ENCODE results near the gene SMIM27.
"Not testable (repeated sequence)": the region's sequence is repeated elsewhere in the genome, so short reads cannot be mapped to it uniquely, and the experiment has no call there.

SMIM27 gene

DNA sequence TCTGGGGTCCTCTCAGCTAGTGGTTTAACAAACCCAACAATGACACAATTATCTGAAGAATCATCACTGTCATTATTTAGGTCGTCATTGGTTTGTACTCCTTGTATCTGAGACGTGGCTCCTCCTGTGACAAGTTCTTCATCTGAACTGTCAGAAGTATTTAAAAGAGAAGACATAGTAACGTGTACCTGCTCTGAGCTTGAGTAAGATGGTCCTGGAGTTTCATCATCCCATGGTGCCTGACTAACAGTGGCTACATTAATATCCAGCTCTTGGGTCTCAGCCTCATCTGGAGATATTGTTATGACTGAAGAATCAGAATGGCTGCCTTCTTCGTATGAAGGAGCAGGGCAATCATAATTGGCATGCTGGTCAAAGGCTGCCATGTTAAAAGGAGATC is 9.1 kb upstream of the SMIM27 start:
- H3K36me3 Mint-ChIP-seq (ENCODE audit: low read depth), result peaks cover 19% of the 10 kb centered on the region
- H3K4me3 Mint-ChIP-seq, result no peak overlapping the region
- peaks cover 11% of the 10 kb centered on the region for H3K4me1 Mint-ChIP-seq (ENCODE audit: low read depth)
- H3K27ac Mint-ChIP-seq, result no peak overlapping the region
- no peaks in the 10 kb centered on the region for H3K9me3 Mint-ChIP-seq
- no peaks in the 10 kb centered on the region for H3K27me3 Mint-ChIP-seq (ENCODE audit: low read depth)

DNA sequence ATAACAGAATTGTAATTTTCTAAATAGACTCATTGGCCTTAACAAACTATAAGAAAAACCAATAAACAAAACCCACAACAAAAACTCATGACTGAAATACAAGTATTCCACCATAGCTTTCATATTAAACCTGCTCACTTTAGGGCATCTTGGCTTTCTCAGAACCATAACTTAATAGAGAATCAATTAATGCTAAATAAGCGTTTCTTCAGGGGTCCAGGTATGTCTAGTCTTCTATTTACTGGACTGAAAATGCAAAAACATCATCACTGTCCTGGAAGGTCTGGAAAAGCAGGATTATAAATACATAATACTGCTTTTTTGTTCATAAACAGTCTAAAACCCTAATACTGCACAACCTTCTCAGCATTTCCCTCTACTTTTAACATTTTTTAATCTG is 6.2 kb upstream of the SMIM27 start:
- H3K4me1 Mint-ChIP-seq (ENCODE audit: low read depth), result peaks cover 32% of the 10 kb centered on the region

DNA sequence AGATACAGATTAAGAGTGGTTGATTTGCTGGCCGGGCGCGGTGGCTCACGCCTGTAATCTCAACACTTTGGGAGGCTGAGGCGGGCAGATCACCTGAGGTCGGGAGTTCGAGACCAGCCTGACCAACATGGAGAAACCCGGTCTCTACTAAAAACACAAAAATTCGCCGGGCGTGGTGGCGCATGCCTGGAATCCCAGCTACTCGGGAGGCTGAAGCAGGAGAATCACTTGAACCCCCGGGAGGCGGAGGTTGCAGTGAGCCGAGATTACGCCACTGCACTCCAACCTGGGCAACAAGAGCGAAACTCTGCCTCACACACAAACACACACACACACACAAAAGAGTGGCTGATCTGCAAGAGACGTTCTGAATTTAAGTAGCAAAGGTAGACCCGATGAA is 3.9 kb upstream of the SMIM27 start:
- H3K27ac Mint-ChIP-seq; H3K27me3 Mint-ChIP-seq (ENCODE audit: low read depth); H3K9me3 Mint-ChIP-seq: not testable (repeated sequence)
- Mint-ChIP-seq H3K4me1 (ENCODE audit: low read depth) (peaks cover 40% of the 10 kb centered on the region), H3K36me3 (ENCODE audit: low read depth) (peaks cover 16% of the 10 kb centered on the region), H3K4me3 (peak overlapping the region; percentile 48)

More for the DNA sequence above, 6.2 kb upstream of the SMIM27 start:
- no peaks in the 10 kb centered on the region for H3K27me3 Mint-ChIP-seq (ENCODE audit: low read depth)
- H3K27ac Mint-ChIP-seq, result no peak overlapping the region
- no peaks in the 10 kb centered on the region for H3K9me3 Mint-ChIP-seq
- H3K36me3 Mint-ChIP-seq (ENCODE audit: low read depth), result peaks cover 23% of the 10 kb centered on the region
- H3K4me3 Mint-ChIP-seq, result no peak overlapping the region

DNA sequence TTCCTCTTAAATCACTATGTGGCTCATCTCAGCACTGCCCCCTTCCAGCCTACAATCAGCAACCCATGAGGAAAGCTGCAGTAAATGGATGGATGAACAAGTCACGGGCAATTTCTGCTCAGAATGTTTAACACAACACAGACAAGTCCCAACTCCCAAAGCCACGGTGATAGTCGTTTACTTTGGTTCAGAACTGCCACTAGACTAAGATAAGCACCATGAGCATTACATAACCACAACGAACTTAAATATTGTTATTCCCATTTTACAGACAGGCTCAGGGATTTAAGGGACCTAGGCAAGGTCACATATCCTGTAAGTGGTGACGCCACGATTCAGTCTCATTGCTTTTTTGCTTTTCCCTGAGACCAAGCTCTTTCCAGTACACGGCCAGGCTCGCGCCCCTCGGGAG is 2.0 kb upstream of the SMIM27 start:
- Mint-ChIP-seq H3K4me1 (ENCODE audit: low read depth) (peaks cover 40% of the 10 kb centered on the region), H3K36me3 (ENCODE audit: low read depth) (peaks cover 10% of the 10 kb centered on the region), H3K27ac (peak overlapping the region; percentile 72), H3K4me3 (peak overlapping the region; percentile 81), H3K9me3 (no peaks in the 10 kb centered on the region), H3K27me3 (ENCODE audit: low read depth) (no peaks in the 10 kb centered on the region)

DNA sequence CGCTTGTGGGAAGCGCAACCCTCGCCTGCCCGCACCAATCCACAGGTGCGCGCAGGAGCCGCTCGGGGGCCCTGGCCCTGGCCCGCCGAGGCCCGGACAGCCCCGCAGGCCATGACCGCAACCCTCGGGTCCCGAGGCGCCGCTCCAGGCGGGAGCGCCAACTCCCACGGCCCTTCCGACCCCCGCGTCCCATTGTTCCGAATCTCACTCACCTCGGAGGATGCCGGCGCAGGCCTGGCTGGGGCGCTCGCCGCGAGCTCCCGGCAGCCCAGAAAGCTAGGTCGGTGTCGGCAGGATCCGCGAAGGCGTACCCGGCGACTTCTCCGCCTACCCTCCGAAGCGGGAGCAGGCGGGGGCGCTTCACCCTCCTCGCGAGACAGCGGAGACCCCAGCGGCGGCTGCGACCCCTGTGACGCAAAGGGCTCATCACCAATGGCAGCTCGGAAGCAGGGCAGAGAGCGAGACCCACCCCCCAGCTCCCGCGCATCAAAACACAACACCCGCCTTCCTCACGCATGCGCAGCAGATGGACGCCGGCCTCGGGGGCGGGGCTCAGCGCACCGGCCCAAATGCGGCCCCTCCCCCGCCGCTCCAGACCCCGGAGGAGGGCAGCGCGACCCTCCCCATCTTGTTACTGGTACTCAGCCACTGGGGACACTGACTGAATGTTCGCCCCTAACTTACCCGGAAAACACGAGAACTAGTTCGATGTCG is 1.4 kb upstream of the SMIM27 start:
- Mint-ChIP-seq H3K9me3 (no peaks in the 10 kb centered on the region), H3K27me3 (ENCODE audit: low read depth) (no peaks in the 10 kb centered on the region), H3K4me1 (ENCODE audit: low read depth) (peaks cover 39% of the 10 kb centered on the region), H3K4me3 (peak overlapping the region; percentile 92), H3K27ac (peak overlapping the region; percentile 94), H3K36me3 (ENCODE audit: low read depth) (peaks cover 10% of the 10 kb centered on the region)

DNA sequence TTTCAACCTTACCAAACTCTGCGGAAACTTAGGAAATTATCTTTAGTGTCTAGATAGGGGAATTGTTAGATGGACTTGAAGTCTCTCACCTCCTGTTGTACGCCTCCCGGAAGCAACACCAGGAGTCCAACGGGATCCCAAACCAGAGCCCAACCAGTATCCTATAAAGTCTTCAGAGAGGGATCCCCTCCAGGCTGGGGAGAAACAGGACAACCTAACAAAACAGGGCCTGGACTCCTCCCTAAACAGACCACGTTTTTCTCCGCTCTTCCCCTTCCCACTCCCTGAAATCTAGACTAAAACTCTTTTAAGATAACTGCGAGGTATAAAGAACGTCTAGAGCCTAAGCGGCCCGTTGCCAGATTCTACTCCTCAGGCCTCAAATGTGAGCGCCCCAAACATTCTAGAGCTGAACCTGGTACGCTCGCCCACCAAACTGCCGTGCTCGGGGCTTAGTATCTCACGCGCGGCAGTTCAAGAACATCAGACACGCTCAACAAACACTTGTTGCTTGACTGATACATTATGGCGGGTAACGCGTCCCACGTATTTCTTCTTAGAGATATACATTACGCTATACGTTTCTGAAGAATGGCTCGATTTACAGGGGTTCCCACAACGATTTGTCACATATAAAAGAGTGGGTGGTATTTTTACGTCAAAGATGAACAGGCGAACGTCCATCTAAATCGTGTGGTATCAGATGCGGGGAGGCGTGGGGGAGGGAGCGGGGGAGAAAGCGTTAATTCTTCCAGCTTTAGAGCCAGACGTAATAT is 663 bp upstream of the SMIM27 start:
- Mint-ChIP-seq H3K9me3 (no peaks in the 10 kb centered on the region), H3K27me3 (ENCODE audit: low read depth) (no peaks in the 10 kb centered on the region), H3K4me3 (peak overlapping the region; percentile 92), H3K27ac (peak overlapping the region; percentile 94), H3K4me1 (ENCODE audit: low read depth) (peaks cover 38% of the 10 kb centered on the region), H3K36me3 (ENCODE audit: low read depth) (peaks cover 13% of the 10 kb centered on the region)

DNA sequence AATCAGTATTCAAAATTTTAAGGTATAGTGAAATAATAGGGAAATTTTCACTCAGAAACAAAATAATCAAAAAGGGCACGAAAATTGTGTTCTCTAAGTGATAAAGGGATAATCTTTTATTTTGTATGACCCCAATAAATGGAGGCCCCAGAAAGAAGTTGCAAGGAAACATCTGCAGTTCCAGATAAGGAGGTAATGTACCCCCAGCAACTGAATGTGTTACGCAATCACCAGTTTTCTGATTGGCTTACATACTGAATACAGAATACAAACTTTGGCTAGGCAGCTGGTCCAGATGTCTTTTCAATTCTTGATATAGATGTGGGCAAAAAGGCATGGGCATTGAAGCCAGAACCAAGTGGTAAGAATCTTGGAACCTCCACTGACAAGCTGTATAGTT is 2.0 kb downstream of the SMIM27 start:
- H3K27ac Mint-ChIP-seq, result no peak overlapping the region
- H3K4me3 Mint-ChIP-seq, result no peak overlapping the region
- H3K36me3 Mint-ChIP-seq (ENCODE audit: low read depth), result peaks cover 9% of the 10 kb centered on the region
- H3K4me1 Mint-ChIP-seq (ENCODE audit: low read depth), result peaks cover 31% of the 10 kb centered on the region
- no peaks in the 10 kb centered on the region for H3K9me3 Mint-ChIP-seq
- H3K27me3 Mint-ChIP-seq (ENCODE audit: low read depth), result no peaks in the 10 kb centered on the region

DNA sequence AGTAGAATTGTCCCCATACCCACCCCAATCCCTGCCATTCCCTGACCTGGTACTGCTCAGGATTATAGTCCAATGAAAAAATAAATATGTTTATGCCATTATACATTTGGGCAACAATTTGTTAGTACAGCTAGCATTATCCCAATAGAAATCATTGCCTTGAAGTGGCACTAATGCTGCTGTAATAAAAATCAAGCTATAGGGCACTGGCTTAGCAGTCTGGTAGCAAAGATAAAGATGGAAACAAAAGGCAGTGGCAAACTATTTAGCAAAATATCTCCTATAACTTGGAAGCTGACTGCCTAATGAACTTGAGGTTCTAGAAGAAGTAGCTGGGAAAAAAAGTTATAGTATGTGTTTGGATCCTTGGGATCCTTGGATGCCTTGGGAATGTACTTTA is 2.5 kb downstream of the SMIM27 start:
- Mint-ChIP-seq H3K4me1 (ENCODE audit: low read depth) (peaks cover 32% of the 10 kb centered on the region), H3K27me3 (ENCODE audit: low read depth) (no peaks in the 10 kb centered on the region), H3K27ac (no peak overlapping the region), H3K9me3 (no peaks in the 10 kb centered on the region), H3K4me3 (no peak overlapping the region), H3K36me3 (ENCODE audit: low read depth) (peaks cover 12% of the 10 kb centered on the region)

DNA sequence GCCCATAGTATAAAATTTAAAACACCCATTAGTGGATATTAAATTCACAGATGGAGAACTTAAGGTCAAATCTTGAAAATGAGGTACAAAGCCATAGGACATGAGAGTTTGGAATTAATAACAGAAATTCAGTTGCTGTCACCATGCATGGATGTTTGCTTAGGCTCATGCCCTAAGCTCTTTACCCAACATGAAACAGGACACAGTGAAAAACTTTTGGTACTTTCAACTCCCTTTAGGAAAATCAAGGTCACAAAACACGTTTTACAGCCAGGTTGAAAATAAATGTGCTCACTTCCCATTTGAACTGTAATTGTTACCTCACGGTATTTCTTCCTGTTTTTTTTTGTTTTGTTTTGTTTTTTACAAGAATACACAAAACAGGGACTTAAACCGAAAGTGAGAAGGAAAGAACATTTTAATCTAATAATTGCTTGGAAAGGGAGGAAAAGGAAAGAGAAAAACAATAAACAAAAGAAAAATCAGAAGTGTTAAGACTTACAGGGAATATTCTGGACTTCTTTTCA is 6.3 kb downstream of the SMIM27 start:
- H3K4me3 Mint-ChIP-seq, result no peak overlapping the region
- peaks cover 12% of the 10 kb centered on the region for H3K36me3 Mint-ChIP-seq (ENCODE audit: low read depth)
- no peak overlapping the region for H3K27ac Mint-ChIP-seq
- no peaks in the 10 kb centered on the region for H3K27me3 Mint-ChIP-seq (ENCODE audit: low read depth)
- no peaks in the 10 kb centered on the region for H3K9me3 Mint-ChIP-seq
- peaks cover 13% of the 10 kb centered on the region for H3K4me1 Mint-ChIP-seq (ENCODE audit: low read depth)

DNA sequence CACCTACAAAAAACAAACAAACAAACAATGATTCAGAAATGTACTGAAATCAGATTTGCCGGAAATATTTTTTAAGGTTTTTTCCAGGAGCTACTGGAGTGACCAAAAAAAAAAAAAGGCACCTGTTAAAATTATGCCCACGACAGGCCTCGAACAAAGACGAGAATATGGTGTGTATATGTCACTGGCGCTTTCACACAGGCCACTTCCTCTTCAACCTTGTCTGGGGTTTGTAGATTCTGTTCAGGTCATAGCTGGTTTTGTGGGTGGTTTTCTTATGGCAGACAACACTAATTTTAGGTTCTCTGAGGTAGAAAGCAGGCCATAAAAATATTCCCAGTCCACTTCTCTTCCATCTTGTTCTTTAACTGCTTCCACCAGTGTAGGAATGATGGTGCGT is 13.8 kb downstream of the SMIM27 start:
- Mint-ChIP-seq H3K36me3 (ENCODE audit: low read depth) (peaks cover 17% of the 10 kb centered on the region), H3K9me3 (no peaks in the 10 kb centered on the region)

DNA sequence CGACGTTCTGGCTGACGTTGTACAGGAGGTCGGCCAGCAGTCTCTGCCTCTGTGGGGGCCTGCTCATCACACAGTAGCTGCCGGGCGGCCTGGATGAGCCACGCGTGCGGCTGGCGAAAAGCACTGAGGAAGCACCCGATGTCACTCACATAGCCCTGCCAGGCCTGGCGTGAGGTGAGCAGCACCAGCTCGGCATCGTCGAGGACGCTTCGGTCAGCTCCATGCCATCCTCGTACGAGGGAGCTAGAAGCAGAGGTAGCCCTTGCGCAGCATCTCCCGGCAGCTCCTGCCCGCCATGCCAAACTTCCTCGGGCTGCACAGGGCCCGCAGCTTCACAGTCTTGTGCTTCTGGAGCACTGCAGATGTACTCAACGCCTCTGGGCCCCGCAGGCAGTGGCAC is 14.6 kb downstream of the SMIM27 start:
- Mint-ChIP-seq H3K4me1 (ENCODE audit: low read depth) (peaks cover 13% of the 10 kb centered on the region), H3K27me3 (ENCODE audit: low read depth) (no peaks in the 10 kb centered on the region), H3K36me3 (ENCODE audit: low read depth) (peaks cover 16% of the 10 kb centered on the region), H3K4me3 (no peak overlapping the region), H3K9me3 (no peaks in the 10 kb centered on the region), H3K27ac (no peak overlapping the region)

More for the DNA sequence above, 13.8 kb downstream of the SMIM27 start:
- no peak overlapping the region for H3K27ac Mint-ChIP-seq
- peaks cover 11% of the 10 kb centered on the region for H3K4me1 Mint-ChIP-seq (ENCODE audit: low read depth)
- H3K27me3 Mint-ChIP-seq (ENCODE audit: low read depth), result no peaks in the 10 kb centered on the region
- no peak overlapping the region for H3K4me3 Mint-ChIP-seq

DNA sequence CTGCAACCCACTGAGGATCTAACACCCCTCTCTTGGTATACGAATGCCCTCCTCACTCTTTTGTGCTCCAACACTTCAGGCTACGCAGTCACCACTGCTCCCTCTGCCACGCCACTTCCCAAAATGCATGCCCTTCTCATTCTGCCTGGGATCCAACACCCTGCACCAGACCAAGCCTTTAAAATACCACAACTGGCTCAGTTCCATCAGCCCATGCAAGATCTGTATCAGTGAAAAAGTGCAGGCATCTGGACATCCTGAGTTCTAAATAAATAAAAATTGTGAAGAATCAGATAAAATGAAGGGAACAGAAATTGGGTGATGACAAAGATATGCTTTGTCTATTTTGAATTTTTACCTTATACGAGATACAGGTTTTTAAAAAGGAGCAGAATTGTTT is 18.1 kb downstream of the SMIM27 start:
- Mint-ChIP-seq H3K27me3 (ENCODE audit: low read depth) (no peaks in the 10 kb centered on the region), H3K4me3 (no peak overlapping the region), H3K27ac (no peak overlapping the region), H3K36me3 (ENCODE audit: low read depth) (peaks cover 14% of the 10 kb centered on the region), H3K9me3 (no peaks in the 10 kb centered on the region), H3K4me1 (ENCODE audit: low read depth) (peaks cover 25% of the 10 kb centered on the region)

DNA sequence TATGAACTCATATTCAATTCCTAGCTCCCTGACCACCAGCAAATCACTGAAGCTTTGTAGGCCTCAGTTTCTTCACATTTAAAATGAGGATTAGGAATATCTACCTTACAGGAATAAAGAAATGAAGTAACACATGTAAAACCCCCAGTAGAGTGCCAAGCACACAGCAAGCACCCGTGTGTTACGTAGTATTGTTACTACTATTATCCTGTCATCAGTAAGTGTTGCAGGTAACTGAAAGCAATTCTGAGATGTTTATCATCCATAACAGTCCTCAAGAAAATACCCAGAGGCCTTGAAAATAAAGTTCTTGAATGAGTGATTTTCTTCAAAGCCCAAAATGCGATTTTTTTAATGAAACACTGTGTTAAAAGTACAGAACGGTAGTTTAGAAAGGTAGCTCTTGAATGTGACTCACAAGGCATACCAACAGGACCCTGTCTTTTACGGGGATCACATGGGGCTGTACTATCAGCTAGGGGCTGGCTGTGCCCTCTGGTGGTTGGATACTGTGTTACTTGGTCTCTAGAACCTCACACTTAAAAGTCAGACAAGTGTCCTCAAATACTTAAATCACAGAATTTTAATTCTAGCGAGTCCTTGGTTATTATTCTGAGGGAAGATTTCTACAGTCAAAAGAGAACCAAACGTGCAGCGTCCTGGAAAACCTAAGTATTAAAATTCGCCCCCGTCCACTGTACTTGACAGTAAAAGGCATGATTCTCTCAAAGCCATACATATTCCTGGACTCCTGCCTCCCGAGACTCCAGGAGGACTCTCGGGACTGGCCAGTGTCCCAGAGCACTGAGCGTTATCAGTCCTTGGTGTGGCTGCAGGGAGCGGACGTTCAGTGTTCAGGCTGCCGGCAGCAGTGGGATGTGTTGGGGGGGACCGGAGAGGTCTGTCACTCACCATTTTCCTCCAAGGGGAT is 20.1 kb downstream of the SMIM27 start:
- H3K27me3 Mint-ChIP-seq (ENCODE audit: low read depth), result no peaks in the 10 kb centered on the region
- peak overlapping the region; percentile 98 for H3K27ac Mint-ChIP-seq
- H3K36me3 Mint-ChIP-seq (ENCODE audit: low read depth), result peaks cover 6% of the 10 kb centered on the region
- no peaks in the 10 kb centered on the region for H3K9me3 Mint-ChIP-seq
- peaks cover 21% of the 10 kb centered on the region for H3K4me1 Mint-ChIP-seq (ENCODE audit: low read depth)
- H3K4me3 Mint-ChIP-seq, result peak overlapping the region; percentile 98

DNA sequence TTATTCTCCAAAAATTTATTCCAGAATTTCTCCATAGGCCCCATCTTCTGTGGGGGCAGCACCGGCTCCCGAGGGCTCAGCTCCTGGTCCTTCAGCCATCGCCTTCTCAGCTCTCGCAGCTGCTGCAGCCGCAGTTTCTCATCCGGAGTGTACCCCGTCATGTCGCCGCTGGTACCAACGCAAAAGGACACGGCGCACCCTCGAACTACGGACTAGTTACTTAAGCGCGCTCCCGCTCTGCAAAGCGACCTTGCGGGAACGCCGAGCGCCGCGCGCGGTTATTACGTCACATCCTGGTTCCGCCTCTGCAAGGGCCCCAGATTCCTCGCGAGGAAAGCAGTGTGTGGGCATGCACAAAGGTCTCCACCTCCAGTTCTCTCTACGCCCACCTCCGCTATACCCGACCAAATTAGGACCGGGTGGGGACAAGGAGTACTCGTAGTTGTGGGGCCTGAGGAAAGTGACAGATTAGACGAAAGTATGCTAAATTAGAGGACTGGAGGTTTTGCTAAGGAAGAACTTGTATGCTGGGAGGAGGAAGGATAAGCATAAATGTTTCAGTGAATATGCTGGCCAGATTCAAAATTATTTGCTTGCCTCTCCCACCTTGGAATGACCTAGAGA is 20.9 kb downstream of the SMIM27 start, which contains the start of gene NDUFB6:
Gene NDUFB6 (minus strand): TSS at position 260 of the 624 bp plus-strand sequence. CDS start 99 bp downstream, at position 161.
- Mint-ChIP-seq H3K36me3 (ENCODE audit: low read depth) (peaks cover 4% of the 10 kb centered on the region), H3K27ac (peak within 1 kb of the TSS; percentile 98), H3K4me1 (ENCODE audit: low read depth) (peaks cover 21% of the 10 kb centered on the region), H3K27me3 (ENCODE audit: low read depth) (no peaks in the 10 kb centered on the region), H3K4me3 (peak within 1 kb of the TSS; percentile 98), H3K9me3 (no peaks in the 10 kb centered on the region)

Measured in T-helper 1 cell treated with Interleukin-12 subunit alpha and Interleukin-12 subunit beta and Interleukin-4 antibody, amounts not matched to agents 30 μg/mL and 1 μg/mL, for 36 hours (primary cell).